Stimulated activated CD4-positive, alpha-beta T cell treated with anti-CD3 and anti-CD28 coated beads, Interleukin-12 subunit alpha, Interleukin-12 subunit beta, amount 100 ng/mL, for 24 hours (primary cell): ENCODE results near the gene UCHL3.

Experiments used
- DNase-seq, 2 experiments: peaks; one replicate each; pipeline ENCODE4 v3.0.0-alpha.2; 2020; ENCODE audit warnings: low read depth in 2 of 2

Gene UCHL3

DNA sequence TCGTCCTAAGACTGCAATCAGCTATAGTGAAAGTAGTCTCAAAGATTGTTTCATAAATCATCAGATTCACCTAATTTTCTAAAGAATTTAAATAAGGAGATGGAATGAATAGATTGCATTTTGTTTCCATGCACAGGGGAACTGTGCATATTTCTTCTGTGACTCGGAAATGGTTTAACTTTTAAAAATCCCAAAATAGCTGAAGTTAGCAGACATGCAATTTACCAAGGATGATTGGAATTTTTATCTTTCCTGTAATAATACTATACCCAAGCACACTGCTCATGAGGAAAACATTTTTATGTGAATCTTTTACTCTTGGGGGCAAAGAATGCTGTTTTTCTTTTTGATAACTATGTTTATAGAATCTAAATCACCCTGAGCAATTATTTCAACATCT lies 71.6 kb downstream of the UCHL3 start:
- DNase-seq, result no peak

DNA sequence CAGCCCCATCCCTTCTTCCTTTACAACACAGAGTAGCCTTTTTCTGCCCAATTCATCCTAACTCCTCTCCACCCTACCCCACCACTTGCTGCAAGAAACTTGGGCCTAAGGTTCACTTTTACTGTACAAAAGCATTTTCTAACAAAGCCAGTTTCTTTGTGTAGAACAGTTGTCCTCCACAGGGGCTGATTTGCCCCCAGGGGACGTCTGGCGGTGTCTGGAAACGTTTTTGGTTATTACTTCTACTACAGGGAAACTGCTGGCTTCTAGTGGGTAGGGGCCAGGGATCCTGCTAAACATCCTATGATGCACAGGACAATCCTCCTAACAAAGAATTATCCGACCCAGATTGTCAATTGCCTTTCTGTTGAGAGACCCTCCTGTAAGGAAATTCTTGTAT lies 79.2 kb downstream of the UCHL3 start:
- no peak for DNase-seq

DNA sequence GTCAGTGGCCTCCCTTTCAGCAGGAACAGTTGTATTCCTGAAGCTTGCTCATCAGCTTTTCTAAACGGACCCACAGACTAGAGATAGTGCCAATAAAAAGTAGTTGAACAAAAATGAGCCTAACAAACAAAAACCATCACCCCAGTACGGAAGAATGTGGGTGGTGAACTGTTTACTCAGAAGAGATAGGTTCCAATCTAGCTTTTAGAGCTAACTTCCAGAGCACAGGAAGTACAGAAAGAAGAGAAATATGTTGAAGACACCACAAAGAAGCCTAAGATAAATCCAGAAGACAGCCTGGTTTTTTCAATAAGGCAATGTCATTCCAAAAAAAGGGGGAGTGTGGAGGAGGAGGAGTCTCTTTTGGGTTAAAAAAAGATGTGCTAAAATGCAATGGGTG lies 83.7 kb downstream of the UCHL3 start:
- no peak for DNase-seq

DNA sequence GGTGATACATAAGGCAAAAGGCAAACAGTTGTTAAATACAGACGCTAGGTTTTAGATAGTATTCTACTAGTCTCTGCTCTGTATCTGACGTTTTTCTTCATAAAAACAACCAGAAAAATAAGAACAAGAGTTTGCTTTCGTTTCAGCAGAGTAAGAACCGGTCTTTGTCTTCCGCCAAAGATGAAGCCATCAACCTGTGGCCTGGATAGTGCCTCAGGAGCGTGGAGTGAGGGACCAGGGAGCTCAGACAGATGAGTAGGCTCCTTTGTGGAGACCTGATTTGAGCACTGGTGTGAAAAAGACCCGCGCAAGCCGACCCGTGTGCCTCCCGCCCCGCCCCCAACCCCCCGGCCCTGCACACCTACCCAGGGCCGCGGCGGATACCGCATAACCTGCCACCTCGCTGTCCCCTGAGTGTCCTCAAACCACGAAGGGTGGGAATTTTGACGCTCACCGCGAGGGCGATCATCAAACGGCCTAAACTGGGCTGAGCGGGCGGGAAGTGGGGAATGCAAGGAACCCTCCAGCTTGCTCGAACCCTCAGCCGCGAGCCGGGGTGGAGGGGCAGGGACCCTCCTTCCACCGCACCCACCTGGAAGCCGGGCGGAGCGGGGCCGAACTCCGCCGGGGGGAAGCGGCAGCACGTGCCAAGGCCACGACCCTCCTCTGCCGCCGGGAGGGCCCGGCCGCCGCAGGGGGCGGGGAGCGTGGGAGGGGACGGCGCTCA lies 85.7 kb downstream of the UCHL3 start:
- DNase-seq, result no peak

DNA sequence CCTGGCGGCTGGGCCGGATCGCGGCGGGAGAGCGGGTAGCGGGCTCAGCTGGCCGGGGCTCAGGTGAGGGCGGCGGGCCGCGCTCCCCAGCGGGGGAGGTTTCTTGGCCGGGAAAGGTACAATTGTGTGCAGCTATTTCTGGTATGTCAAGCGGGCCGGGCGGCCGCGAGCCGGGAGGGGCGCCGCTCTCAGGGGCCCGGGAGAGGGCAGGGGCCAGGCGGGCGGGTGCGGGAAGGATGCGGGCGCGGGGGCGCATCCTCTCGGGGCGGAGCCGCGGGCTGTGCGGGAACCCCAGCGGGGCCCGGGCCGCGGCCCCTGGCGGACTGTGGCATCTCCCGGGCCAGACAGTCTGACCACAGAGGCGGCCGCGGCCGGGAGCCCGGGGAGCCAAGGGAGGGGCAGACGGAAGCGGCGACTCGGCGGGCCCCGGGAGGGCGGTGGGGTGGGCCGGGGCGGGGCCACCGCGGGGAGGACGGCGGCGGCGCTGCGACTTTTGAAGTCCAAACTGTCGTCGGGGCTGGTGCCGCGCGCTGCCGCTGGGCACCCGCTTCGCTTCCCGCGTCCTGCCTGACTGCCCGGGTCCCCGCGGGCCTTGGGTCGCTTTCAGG lies 86.3 kb downstream of the UCHL3 start, which contains the start of gene LMO7:
LMO7 (plus strand) TSS at position 503 of the 608 bp plus-strand sequence. CDS start 328 bp downstream, outside the sequence.
- peak in 1 of 2 experiments; percentile 12 for DNase-seq

DNA sequence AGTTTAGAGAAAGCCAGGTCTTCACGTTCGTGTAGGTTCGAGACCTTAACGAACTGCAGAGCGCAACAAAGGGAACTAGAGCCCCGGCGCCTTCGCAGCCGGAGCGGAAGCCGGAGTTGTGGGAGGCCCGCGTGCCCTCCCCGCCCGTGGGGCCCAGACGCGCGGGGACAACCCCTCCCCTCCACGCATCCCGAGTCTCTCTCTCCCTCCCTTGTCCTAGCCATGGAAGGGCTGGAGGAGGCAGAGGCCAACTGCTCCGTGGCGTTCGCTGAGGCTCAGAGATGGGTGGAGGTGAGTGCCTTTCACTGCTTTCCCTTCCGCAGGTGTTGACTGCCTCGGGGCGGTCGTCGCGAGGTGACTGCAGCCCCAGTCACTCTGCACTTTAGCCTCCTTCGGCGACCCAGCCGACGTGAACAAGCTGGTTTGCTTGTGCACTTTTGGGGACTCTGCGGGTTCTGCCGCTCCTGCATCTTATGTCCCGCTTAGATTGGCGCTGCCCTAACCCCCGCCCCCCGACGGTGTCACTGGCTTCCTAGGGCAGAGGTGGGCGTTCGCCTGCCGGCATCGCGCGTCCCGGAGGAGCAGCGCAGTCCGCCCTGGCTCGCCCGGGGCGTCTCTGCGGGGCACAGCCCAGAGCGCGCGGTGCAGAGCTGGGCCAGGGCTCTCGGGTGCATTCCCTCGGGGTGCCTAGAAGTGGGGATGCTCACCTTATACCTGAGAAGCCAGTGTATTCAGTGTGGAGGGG lies 87.0 kb downstream of the UCHL3 start:
- peak; percentile 9 to 26 for DNase-seq

DNA sequence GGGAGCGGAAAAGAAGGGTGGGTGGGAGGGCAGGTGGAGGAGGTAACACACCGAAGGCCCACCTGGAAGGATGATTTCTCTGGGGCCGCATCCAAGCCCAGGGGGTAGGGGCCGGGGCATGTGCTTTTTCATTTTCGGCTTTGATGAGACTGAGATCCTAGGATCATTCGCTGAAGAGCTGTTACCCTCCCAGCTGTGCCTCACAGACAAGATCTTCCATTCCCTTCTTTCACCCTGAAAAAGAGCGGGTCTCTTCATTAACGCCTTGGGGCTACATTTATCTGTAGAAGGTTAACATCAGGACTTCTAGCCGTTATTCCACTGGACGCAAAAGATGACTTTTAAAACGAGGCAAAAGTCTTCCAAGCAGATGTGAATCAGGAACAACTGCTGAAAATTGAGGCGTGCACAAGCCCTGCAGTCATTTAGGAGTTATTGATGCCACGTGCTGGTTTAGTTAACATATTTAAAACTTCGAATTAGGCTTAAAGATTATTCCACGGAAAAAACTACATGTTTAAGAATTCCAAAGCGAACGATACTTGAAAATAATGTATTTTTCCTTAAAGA lies 87.7 kb downstream of the UCHL3 start:
- DNase-seq, result no peak

DNA sequence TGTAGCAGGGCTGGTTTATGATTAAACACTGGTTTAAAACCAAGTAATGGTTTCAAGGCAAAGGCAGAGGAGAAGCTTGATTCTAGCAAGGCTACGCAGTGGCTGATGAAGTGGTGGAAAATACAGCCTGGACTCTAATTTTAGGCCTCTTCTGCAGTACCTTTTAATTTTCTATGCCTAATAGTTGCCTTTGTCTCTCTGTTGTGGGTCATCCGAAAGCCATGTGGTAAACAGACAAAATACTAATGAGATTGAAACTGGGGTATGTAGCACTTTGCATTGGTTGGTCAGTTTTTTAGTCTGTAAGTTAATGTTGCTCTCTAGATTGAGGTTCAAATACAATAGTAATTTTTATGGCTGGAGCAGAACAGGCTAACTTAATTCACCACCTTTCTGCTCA lies 89.9 kb downstream of the UCHL3 start:
- no peak for DNase-seq

DNA sequence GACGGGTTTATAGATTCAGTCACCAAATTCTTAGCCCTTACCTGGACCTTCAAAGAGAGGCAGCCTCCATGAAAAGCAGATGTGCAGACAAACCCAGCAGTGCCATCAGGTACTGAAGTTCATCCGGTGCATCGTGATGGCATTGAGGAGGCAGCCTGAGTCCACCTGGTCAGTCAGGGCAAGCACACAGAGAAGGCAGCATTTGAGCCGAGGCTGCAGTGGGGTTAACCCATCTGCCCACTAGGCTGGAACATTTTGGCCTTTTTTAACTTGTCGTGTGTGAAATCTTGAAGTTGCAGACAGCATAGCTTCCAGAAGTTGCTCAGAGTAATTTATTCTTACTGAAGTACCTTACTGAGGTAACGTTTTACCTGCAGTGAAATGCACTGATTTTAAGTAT lies 91.4 kb downstream of the UCHL3 start:
- no peak for DNase-seq

DNA sequence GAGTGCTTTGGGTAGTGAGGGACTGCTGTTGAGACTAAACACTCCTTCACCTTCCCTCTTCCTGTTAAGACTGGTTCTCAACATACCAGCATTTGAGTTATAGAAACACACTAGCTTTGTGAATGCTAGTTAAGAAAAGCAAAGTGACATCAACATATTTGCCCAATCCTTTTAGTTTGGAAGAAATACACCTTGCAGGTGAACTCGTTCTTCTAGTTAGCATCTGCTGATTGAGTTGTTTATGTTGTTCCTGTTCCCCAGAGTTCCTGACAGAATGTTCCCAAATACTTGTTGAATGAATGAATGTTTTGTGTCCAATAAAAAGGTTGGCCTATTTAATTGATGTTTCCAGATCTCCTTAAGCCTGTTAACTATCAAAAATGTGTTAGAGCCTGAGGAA lies 93.6 kb downstream of the UCHL3 start:
- no peak for DNase-seq

DNA sequence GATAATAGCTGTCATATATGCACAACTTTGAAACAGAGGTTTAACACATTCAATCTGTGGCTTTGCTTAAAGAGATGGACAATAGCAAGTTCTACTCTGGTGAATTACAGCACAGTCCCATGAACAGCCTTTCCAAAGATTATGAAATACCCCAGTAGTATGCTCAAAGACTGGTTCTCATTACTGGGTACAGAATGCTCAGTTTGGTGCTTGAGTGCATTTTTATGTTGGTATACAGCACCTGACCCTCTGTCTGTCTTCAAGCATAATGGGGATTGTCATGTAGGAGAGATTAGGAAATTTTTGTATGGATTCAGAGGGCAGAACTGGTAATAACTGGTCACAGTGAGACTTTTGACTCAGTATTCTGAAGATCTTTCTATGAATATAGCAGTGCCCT lies 94.1 kb downstream of the UCHL3 start:
- no peak for DNase-seq

DNA sequence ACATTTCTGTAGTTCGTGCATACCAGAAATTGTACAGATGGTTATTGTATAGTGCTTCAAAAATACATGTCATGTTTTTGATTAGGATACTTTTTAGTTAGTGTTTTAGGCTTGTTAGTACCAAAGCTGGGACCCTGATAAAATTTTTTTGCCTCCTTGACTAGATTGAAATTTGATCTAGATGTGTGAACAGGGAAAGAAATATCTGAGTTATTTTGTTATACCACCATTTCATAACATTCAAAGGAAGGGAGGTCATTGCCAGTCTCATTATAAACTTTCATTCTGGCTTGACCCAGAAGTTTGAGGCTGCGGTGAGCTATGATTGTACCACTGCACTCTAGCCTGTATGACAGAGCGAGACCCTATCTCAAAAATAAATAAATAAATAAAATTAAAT lies 95.5 kb downstream of the UCHL3 start:
- no peak for DNase-seq

DNA sequence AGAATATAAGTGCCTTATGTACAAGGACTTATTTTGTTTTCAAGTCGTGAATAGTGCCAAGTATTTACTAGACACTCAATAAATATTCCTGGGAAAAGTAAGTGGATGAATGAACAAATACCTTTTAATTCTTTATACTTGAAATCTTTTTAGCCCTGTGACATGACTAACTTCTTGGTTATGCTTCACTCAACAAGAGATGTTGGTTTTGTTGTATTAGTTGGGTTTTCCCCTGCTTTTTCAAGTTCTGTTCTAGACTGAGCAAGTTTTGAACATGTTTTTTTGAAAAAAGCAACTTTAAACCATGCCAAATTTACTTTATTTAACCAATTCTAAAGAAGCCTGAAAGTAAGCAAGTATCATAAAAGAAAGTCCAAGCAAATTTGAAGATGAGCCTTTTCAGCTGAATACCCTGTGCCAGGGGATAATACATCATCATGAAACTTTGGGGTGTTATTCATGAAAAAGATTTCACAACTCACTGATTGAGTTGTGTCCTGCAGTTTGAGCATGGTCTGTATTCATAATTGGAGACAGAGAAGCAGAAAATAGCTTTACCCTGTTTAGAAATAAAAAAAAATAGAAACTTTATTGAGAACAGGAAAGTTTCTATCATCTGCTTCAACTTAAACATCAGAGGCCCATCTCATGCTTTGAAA lies 97.7 kb downstream of the UCHL3 start:
- no peak for DNase-seq

DNA sequence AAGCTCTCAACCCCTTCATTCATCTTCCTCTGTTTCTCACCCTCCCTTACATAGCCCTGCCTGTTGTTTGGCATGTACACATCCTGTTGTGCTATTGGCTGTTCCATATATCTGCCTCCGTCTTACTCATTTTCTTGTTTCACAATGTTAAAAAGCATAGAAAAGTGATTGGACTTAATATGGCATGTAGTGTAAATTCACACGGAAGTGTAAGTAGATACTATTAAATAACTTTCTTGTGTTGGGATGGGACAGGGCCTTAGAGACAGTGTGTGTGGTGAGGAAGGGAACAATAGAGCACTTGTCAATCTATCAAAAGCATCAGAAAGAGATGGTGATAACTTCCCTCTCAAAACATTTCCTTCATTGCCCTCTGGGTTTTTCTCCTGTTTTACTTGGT lies 98.9 kb downstream of the UCHL3 start:
- no peak for DNase-seq

DNA sequence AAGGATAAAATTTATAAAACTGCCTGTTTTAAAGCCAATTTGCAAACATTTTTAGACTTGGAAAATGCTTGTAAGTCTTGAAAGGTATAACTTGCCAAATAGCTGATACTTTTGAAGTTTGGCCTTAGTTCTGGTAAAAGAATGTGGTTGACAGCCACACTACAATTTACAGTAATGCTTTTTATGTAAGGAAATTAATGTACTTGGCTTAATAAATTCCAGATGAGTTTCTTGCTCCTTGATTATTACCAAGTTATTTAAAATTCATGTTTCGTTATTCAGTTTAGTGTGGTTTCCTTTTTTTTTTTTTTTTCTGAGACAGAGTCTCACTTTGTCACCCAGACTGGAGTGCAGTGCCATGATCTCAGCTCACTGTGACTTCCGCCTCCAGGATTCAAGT lies 101.4 kb downstream of the UCHL3 start:
- no peak for DNase-seq

DNA sequence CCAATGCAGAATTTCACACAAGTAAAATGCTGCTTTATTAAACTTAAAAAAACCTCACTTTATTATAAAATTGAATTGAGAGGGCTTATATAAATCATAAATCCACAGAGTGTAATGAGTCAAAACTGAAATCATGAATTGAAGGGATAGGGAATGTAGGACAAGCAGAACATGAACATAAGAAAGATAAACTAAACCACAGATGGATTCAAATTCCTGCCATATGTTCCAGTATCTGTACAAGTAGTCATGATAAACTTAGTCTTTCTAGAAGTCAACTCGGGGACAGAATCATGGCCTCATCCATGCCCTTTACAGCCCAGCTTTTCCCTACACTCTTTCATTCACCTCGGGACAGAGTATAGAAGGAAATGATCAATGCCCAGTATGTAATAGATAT lies 103.1 kb downstream of the UCHL3 start:
- DNase-seq, result no peak
